ENCODE measurements around the gene FEZ2.

FEZ2 gene

DNA sequence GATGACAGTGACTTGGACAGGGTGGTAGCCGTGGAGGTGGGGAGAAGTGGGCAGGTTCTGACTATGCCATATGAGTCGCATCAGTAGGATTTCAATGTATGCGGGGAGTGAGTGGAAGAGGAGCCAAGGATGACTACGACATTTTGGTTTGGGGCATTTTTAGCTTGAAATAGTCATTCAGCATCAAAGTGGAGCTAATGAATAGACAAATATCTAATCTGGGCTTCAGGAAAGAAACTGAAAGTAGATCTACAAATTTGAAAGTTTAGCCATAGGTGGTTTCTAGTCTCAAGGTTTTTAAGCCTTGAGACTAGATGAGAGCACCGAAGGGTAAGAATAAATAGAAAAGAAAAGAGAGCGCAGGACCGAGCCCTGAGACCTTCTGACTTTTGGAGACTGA, 58.3 kb downstream of the FEZ2 start:
- TF ChIP-seq, protein P1, sequence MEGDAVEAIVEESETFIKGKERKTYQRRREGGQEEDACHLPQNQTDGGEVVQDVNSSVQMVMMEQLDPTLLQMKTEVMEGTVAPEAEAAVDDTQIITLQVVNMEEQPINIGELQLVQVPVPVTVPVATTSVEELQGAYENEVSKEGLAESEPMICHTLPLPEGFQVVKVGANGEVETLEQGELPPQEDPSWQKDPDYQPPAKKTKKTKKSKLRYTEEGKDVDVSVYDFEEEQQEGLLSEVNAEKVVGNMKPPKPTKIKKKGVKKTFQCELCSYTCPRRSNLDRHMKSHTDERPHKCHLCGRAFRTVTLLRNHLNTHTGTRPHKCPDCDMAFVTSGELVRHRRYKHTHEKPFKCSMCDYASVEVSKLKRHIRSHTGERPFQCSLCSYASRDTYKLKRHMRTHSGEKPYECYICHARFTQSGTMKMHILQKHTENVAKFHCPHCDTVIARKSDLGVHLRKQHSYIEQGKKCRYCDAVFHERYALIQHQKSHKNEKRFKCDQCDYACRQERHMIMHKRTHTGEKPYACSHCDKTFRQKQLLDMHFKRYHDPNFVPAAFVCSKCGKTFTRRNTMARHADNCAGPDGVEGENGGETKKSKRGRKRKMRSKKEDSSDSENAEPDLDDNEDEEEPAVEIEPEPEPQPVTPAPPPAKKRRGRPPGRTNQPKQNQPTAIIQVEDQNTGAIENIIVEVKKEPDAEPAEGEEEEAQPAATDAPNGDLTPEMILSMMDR (IDR thresholded peaks at IDR 0.05; ENCODE audit: insufficient read depth, low read length, missing control alignments) = no peak
- ChIA-PET CTCF (interaction anchor here (1.2 to 6.4 kb wide), 3 partner anchors 12 to 188 kb away, joined by 3 to 43 read pairs (median 20); no protein-coding TSS in a partner anchor), POLR2A (interaction anchor here (0.7 kb wide), 1 partner anchor 30 kb away, joined by 3 read pairs; no protein-coding TSS in a partner anchor)
- H3K4me3 ChIP-seq (ENCODE audit: low read depth, low read length) = no peak overlapping the region
- DNase-seq (ENCODE audit: low read depth, low spot score) = peak; percentile 24

DNA sequence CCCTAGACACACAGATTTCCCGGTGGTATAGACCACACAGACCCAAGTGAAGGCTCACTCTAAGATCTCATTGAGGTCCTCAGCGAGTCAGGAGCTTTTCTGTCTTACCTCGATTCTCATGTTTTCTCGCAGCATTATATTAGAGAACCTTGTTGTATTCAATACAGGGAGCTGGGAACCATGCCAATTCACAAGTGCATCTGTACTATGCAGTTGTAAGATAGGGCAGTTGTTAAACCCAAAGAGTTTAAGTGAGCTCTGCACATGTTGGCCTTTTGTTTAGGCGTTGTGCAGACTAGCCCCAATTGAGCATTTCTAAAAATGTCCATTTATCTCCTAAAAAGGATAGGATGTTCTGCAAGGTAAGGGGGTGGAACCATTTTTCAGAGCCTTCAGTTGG, 59.6 kb downstream of the FEZ2 start:
- POLR2A ChIA-PET = no interaction called here
- DNase-seq (ENCODE audit: low read depth, low spot score) = no peak
- CTCF ChIA-PET = interaction anchor here (1.2 to 6.4 kb wide), 2 partner anchors 127 to 172 kb away, joined by 3 to 43 read pairs; no protein-coding TSS in a partner anchor
- TF ChIP-seq, protein P1 (IDR thresholded peaks at IDR 0.05; ENCODE audit: insufficient read depth, low read length, missing control alignments) = no peak
- no peak overlapping the region for H3K4me3 ChIP-seq (ENCODE audit: low read depth, low read length)

DNA sequence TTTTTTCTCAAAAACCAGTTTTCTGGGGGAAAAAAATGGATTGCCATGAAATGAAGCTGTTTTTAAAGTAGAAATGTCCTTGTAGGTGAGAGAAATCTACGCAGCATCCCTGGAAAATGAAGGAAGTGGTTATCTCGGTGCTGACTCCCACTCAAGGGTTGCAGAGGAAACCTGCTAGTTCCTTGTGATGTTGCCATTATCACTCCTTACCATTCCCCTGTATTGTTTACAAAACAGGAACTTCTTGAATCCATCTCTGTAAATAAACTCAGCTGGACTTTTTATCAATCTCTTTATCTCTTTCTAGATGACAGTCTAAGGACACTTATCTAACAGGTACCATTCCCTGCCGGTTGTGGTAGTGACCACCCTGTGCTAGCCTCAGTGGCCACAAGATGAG, 61.2 kb downstream of the FEZ2 start:
- no peak overlapping the region for H3K4me3 ChIP-seq (ENCODE audit: low read depth, low read length)
- POLR2A ChIA-PET = no interaction called here
- CTCF ChIA-PET = interaction anchor here (1.1 to 1.6 kb wide), 7 partner anchors 8 to 184 kb away, joined by 3 to 5 read pairs (median 4); no protein-coding TSS in a partner anchor
- DNase-seq (ENCODE audit: low read depth, low spot score) = no peak
- TF ChIP-seq, protein P1 (IDR thresholded peaks at IDR 0.05; ENCODE audit: insufficient read depth, low read length, missing control alignments) = no peak

DNA sequence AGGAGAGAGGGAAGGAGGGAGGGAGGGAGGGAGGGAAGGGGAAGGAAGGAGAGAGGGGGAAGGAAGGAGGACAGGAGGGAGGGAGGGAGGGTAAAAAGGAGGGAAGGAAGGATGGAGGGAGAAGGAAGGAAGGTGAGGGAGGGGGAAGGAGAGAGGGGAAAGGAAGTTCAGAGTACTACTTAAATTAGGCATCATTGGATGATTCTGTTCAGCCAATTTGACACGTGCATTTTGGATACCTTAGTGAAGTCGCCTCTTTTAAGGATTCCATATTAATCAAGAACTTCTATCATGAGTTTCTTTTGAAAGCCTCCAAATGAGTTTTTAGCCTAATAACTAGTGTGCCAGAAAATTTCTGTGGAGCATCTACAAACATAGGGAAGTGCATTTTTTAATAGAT, 62.9 kb downstream of the FEZ2 start:
- TF ChIP-seq, protein P1 (IDR thresholded peaks at IDR 0.05; ENCODE audit: insufficient read depth, low read length, missing control alignments) = no peak
- ChIA-PET POLR2A (no interaction called here), CTCF (no interaction called here)
- DNase-seq (ENCODE audit: low read depth, low spot score) = no peak
- H3K4me3 ChIP-seq (ENCODE audit: low read depth, low read length) = no peak overlapping the region

DNA sequence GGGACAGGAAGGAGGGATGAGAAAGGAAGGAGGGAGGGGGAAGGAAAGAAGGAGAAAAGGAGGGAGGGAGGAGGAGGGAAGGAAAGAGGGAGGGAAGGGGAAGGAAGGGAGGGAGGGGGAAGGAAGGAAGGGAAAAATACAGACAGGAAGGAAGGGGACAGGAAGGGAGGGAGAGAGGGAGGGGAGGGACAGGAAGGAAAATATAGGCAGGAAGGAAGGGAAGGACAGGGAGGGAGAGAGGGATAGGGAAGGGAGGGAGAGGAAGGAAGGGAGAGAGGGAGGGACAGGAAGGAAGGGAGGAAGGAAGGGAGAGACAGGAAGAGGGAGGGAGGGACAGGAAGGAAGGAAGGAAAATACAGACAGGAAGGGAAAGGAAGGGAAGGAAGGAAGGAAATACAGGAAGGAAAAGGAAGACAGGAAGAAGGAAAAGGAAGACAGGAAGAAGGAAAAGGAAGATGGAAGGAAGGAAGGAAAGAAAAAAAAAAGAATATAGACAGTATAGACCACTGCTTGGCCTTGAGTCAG, 63.6 kb downstream of the FEZ2 start:
- TF ChIP-seq, protein P1 (IDR thresholded peaks at IDR 0.05; ENCODE audit: insufficient read depth, low read length, missing control alignments) = no peak
- no peak overlapping the region for H3K4me3 ChIP-seq (ENCODE audit: low read depth, low read length)
- CTCF ChIA-PET = no interaction called here
- POLR2A ChIA-PET = no interaction called here
- no peak for DNase-seq (ENCODE audit: low read depth, low spot score)

DNA sequence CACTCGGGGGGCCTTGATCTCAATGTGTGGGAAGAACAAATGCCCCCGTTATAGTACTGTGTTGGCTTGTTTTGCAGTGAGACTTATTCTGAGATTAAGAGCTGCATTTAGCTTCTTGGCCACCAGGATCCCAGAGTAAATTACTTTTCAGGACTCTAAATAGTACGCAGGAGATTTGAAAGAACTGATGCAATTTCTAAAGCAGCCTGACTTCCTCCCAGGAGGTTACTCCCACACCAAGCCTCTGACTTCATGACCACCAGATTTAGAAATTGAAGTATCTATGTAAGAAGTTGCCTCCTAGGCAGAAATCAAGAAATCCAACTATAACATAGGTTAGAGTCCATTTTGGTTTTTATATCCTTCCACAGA, 67.0 kb downstream of the FEZ2 start:
- POLR2A ChIA-PET = no interaction called here
- DNase-seq (ENCODE audit: low read depth, low spot score) = no peak
- H3K4me3 ChIP-seq (ENCODE audit: low read depth, low read length) = no peak overlapping the region
- TF ChIP-seq, protein P1 (IDR thresholded peaks at IDR 0.05; ENCODE audit: insufficient read depth, low read length, missing control alignments) = no peak
- CTCF ChIA-PET = interaction anchor here (1.0 to 1.6 kb wide), 5 partner anchors 10 to 245 kb away, joined by 3 to 11 read pairs (median 3); no protein-coding TSS in a partner anchor

Data from AG04449 (cell line).